PC-9 (cell line): ENCODE measurements around the gene GOLT1A.

ENCODE experiments used
- CTCF ChIP-seq: fragments of 200-600 bp; sonication (generic); conservative IDR thresholded peaks from 2 replicates; pipeline ENCODE4 v1.6.1; 2017; ENCODE audit warnings: mixed run types, antibody characterized with exemption, mild to moderate bottlenecking, moderate library complexity
- EZH2 ChIP-seq: fragments of 200-600 bp; sonication (generic); IDR thresholded peaks from 2 replicates; pipeline ENCODE4 v1.8.0; 2017; ENCODE audit warnings: antibody characterized with exemption, low read depth

- TF ChIP-seq CTCF = no peak
- TF ChIP-seq EZH2 = no peak
Observed at GRCh38 chr1:204194771-204195170, 19.0 kb downstream of the GOLT1A start.
